CD4-positive, alpha-beta T cell (primary cell): Measurements from ENCODE around the gene KRTDAP. TPM values are rescaled to one million over a fixed set of nuclear protein-coding genes. Genes with fewer than 3 reads are reported as not detected.

Experiments used
- ATAC-seq: fragments of 200-7000 bp; cut with Tn5 transposase; one replicate; pipeline ENCODE4 v1.10.0; 2022; ENCODE audit warnings: mild to moderate bottlenecking; ENCODE audit not compliant: poor library complexity
- CTCF ChIA-PET: fragments of 350-600 bp; sonication (Branson Sonifier 250); formaldehyde crosslinking; loops from one replicate; lab custom pipeline; 2021; ENCODE audit warnings: antibody characterized with exemption, inconsistent platforms; lab: Charles Lee
- POLR2A ChIA-PET: fragments of 350-600 bp; sonication (Branson Sonifier 250); formaldehyde crosslinking; loops from one replicate; lab custom pipeline; 2021; ENCODE audit warnings: antibody characterized with exemption, inconsistent platforms; lab: Charles Lee
- DNase-seq, 14 experiments: peaks; one replicate each; pipeline ENCODE4 v3.0.0-alpha.2; 2013 to 2020; ENCODE audit warnings: mixed read lengths in 2 of 14
- H3K27ac ChIP-seq, 2 donors: one replicate each; pipeline versions ENCODE4 v1.5.1 to v1.7.0; 2013; ENCODE audit warnings: low read length in 2 of 2, low read depth in 1 of 2, mild to moderate bottlenecking in 1 of 2
- H3K27me3 ChIP-seq, 2 experiments: 1 replicate in 1 of 2; 2 replicates in 1 of 2; pipeline versions ENCODE4 v1.6.1 to v1.7.0; 2013; ENCODE audit warnings: low read length in 2 of 2, control low read depth in 1 of 2, mild to moderate bottlenecking in 1 of 2, moderate library complexity in 1 of 2; ENCODE audit not compliant: insufficient read depth in 2 of 2, control insufficient read depth in 1 of 2
- H3K36me3 ChIP-seq: one replicate; pipeline ENCODE4 v1.6.1; 2013; ENCODE audit warnings: low read length, control low read depth; ENCODE audit not compliant: insufficient read depth
- H3K4me1 ChIP-seq: one replicate; pipeline ENCODE4 v1.6.1; 2013; ENCODE audit warnings: low read length, control low read depth; ENCODE audit not compliant: insufficient read depth
- H3K4me3 ChIP-seq: one replicate; pipeline ENCODE4 v1.5.1; 2013; ENCODE audit warnings: mild to moderate bottlenecking, low read length, moderate library complexity
- H3K9me3 ChIP-seq, 2 experiments: 1 replicate in 1 of 2; 2 replicates in 1 of 2; pipeline versions ENCODE4 v1.6.1 to v1.7.0; 2013; ENCODE audit warnings: low read length in 2 of 2, mild to moderate bottlenecking in 2 of 2, control low read depth in 1 of 2, moderate library complexity in 1 of 2; ENCODE audit not compliant: control insufficient read depth in 1 of 2, insufficient read depth in 1 of 2
- H3K27ac Mint-ChIP-seq: one replicate; pipeline ENCODE4 v1.8.0; 2020; ENCODE audit warnings: mixed read lengths
- H3K27me3 Mint-ChIP-seq: one replicate; pipeline ENCODE4 v1.8.0; 2021; ENCODE audit warnings: mixed read lengths
- H3K36me3 Mint-ChIP-seq: one replicate; pipeline ENCODE4 v1.8.0; 2021; ENCODE audit warnings: low read depth, mixed read lengths
- H3K4me1 Mint-ChIP-seq: one replicate; pipeline ENCODE4 v1.8.0; 2021; ENCODE audit warnings: low read depth, mixed read lengths
- H3K4me3 Mint-ChIP-seq: one replicate; pipeline ENCODE4 v1.8.0; 2020; ENCODE audit warnings: mild to moderate bottlenecking, mixed read lengths
- H3K9me3 Mint-ChIP-seq: one replicate; pipeline ENCODE4 v1.8.0; 2020; ENCODE audit warnings: mixed read lengths
- intact Hi-C, 2 experiments: fragments of 100-400 bp; cut with DNase I in 1 of 2; cut with micrococcal nuclease in 1 of 2; formaldehyde crosslinking; loops; one replicate each; pipeline versions ENCODE4 v1.15.1 to v1.9.0; 2023 to 2025; cut with DNase I, micrococcal nuclease
- polyA plus RNA-seq, 2 donors: library from polyadenylated mRNA; unstranded; fragments of 120-200 nt; gene quantifications; one replicate each; pipeline ENCODE4 v1.2.1, GENCODE V29; 2013
- total RNA-seq, 174 experiments: library from RNA in 2 of 174; stranded (reverse) in 2 of 174; gene quantifications; one replicate each; pipeline ENCODE4 v1.2.3 and lab custom pipeline; 2021 to 2026
- TF ChIP-seq, protein P1 (sequence below): fragments of 200-600 bp; IDR thresholded peaks from one replicate; pipeline ENCODE4 v1.8.0; 2022; ENCODE audit warnings: antibody characterized with exemption, mild to moderate bottlenecking

Gene KRTDAP, protein sequence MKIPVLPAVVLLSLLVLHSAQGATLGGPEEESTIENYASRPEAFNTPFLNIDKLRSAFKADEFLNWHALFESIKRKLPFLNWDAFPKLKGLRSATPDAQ
- total RNA-seq (not detected), total RNA-seq (lab: John Stamatoyannopoulos, UW) (0 to 0.07 (median 0) reads per million in 172 experiments)
- polyA plus RNA-seq (2013, experiment 1 of 2) = not detected
- not detected for polyA plus RNA-seq (2013, experiment 2 of 2)

DNA sequence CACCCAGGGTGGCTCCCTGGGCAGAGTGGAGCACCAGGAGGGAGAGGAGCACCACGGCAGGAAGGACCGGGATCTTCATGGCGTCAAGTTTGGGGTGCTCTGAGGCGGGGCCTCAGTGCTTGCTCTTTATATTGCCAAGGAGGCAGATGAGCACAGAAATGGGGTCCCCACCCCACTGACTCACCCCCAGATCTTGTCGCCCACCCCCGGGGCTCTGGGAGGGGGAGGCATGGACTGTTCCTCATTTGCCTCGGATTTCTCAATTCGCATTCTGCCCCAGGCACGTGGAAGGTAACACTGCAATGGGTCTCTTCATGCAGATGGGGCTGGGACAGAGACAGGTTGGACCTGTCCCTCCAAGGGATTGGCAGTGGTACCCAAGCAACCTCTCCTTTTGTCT is at the start of gene KRTDAP:
Gene KRTDAP, minus strand, starts transcription at position 101 of the 400 bp plus-strand sequence. Its CDS starts 22 bp downstream, at position 79.
- H3K4me3 ChIP-seq = no peak within 1 kb of the TSS
- H3K4me1 Mint-ChIP-seq = peaks cover 5% of the 10 kb centered on the region
- DNase-seq (no peak), ATAC-seq (no peak)
- H3K9me3 Mint-ChIP-seq = no peaks in the 10 kb centered on the region
- no peak within 1 kb of the TSS for H3K27ac ChIP-seq
- ChIA-PET POLR2A (no interaction called here), CTCF (no interaction called here)
- peaks cover 6% of the 10 kb centered on the region for H3K4me1 ChIP-seq
- no peaks in the 10 kb centered on the region for H3K36me3 Mint-ChIP-seq
- peaks cover 29% of the 10 kb centered on the region for H3K27me3 Mint-ChIP-seq
- no peak within 1 kb of the TSS for H3K4me3 Mint-ChIP-seq
- intact Hi-C loops = no loop called here
- H3K36me3 ChIP-seq = no peaks in the 10 kb centered on the region
- peaks cover 0 to 2% of the 10 kb centered on the region in 2 experiments for H3K27me3 ChIP-seq
- no peak within 1 kb of the TSS for H3K27ac Mint-ChIP-seq
- no peaks in the 10 kb centered on the region for H3K9me3 ChIP-seq
- TF ChIP-seq, protein P1, sequence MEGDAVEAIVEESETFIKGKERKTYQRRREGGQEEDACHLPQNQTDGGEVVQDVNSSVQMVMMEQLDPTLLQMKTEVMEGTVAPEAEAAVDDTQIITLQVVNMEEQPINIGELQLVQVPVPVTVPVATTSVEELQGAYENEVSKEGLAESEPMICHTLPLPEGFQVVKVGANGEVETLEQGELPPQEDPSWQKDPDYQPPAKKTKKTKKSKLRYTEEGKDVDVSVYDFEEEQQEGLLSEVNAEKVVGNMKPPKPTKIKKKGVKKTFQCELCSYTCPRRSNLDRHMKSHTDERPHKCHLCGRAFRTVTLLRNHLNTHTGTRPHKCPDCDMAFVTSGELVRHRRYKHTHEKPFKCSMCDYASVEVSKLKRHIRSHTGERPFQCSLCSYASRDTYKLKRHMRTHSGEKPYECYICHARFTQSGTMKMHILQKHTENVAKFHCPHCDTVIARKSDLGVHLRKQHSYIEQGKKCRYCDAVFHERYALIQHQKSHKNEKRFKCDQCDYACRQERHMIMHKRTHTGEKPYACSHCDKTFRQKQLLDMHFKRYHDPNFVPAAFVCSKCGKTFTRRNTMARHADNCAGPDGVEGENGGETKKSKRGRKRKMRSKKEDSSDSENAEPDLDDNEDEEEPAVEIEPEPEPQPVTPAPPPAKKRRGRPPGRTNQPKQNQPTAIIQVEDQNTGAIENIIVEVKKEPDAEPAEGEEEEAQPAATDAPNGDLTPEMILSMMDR = no peak

DNA sequence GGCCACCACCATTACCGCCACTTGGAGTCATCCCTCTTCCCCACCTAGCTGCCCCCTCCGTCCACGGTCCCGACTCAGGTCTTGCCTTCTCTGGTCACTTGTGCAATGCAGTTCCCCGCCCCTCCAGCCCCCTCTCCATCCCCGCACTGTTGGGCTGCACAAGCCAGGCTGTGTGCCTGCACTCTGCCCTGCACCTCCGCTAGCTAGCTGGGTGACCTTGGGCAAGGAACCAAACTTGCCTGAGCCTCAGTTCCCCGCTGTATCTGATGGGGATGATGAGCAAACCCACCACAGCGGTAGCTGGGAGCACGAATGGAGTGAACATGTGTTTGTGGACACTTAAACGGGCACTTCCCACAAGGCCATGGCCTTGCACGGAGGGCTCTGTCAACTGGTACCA is 49.6 kb upstream of the KRTDAP start:
- CTCF ChIA-PET = no interaction called here
- Mint-ChIP-seq H3K4me1 (peaks cover 9% of the 10 kb centered on the region), H3K27ac (no peak overlapping the region), H3K27me3 (no peaks in the 10 kb centered on the region), H3K36me3 (no peaks in the 10 kb centered on the region), H3K9me3 (no peaks in the 10 kb centered on the region), H3K4me3 (no peak overlapping the region)
- TF ChIP-seq, protein P1 = no peak
- intact Hi-C loops = no loop called here
- Histone ChIP-seq H3K9me3 (no peaks in the 10 kb centered on the region), H3K4me1 (peaks cover 8% of the 10 kb centered on the region), H3K27me3 (peaks cover 0 to 2% of the 10 kb centered on the region in 2 experiments), H3K4me3 (no peak overlapping the region), H3K36me3 (no peaks in the 10 kb centered on the region), H3K27ac (no peak overlapping the region)
- ATAC-seq = no peak
- DNase-seq = no peak
- POLR2A ChIA-PET = no interaction called here

DNA sequence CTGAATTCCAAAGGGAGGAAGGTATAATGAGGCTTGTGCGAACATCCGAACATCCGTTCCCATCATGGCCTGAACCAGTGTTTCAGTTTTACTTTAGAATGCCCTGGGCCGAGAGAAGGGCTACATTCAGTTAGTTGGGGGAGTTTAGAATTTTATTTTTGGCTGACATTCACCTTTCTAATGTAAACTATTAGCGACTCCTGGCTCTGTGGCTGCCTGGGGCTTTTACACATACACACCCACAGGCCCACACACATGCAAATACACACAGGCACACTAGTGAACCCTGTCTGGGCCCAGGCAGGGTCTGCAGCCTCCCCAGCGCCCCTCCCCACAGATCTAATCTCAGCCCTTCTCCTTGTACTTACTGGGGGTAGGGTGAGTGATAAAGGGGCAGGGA is 49.0 kb upstream of the KRTDAP start:
- peaks cover 1 to 2% of the 10 kb centered on the region in 2 experiments for H3K27me3 ChIP-seq
- no peak for ATAC-seq
- Mint-ChIP-seq H3K9me3 (no peaks in the 10 kb centered on the region), H3K4me1 (peaks cover 4% of the 10 kb centered on the region), H3K36me3 (no peaks in the 10 kb centered on the region), H3K27ac (no peak overlapping the region), H3K4me3 (no peak overlapping the region), H3K27me3 (no peaks in the 10 kb centered on the region)
- H3K36me3 ChIP-seq = no peaks in the 10 kb centered on the region
- CTCF ChIA-PET = no interaction called here
- POLR2A ChIA-PET = no interaction called here
- H3K9me3 ChIP-seq = no peaks in the 10 kb centered on the region
- no peak overlapping the region for H3K27ac ChIP-seq
- intact Hi-C loops = no loop called here
- H3K4me1 ChIP-seq = peaks cover 4% of the 10 kb centered on the region
- TF ChIP-seq, protein P1 = no peak
- DNase-seq = no peak
- no peak overlapping the region for H3K4me3 ChIP-seq
